ENCODE results near the gene MAN1C1. TPM values are rescaled to one million over a fixed set of nuclear protein-coding genes. Genes with fewer than 3 reads are reported as not detected.

The MAN1C1 gene
- total RNA-seq, 1 donor from 2014 or later, result 20.4 TPM

GRCh38 chr1:25569597-25570396 lies 46.8 kb upstream of the MAN1C1 start:
- ATAC-seq, result no peak
- Histone ChIP-seq H3K4me1 (peaks cover 48% of the 10 kb centered on the region), H3K9me3 (no peaks in the 10 kb centered on the region), H3K4me3 (no peak overlapping the region), H3K27me3 (ENCODE audit: low read depth) (no peaks in the 10 kb centered on the region), H3K36me3 (peaks cover 12% of the 10 kb centered on the region), H3K27ac (no peak overlapping the region)
- no peak for DNase-seq
- intact Hi-C loops (cut with DNase I), result no loop called here
- TF ChIP-seq, protein P1, sequence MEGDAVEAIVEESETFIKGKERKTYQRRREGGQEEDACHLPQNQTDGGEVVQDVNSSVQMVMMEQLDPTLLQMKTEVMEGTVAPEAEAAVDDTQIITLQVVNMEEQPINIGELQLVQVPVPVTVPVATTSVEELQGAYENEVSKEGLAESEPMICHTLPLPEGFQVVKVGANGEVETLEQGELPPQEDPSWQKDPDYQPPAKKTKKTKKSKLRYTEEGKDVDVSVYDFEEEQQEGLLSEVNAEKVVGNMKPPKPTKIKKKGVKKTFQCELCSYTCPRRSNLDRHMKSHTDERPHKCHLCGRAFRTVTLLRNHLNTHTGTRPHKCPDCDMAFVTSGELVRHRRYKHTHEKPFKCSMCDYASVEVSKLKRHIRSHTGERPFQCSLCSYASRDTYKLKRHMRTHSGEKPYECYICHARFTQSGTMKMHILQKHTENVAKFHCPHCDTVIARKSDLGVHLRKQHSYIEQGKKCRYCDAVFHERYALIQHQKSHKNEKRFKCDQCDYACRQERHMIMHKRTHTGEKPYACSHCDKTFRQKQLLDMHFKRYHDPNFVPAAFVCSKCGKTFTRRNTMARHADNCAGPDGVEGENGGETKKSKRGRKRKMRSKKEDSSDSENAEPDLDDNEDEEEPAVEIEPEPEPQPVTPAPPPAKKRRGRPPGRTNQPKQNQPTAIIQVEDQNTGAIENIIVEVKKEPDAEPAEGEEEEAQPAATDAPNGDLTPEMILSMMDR (IDR thresholded peaks at IDR 0.05), result no peak

GRCh38 chr1:25570798-25571521 lies 45.6 kb upstream of the MAN1C1 start:
- TF ChIP-seq, protein P1 (IDR thresholded peaks at IDR 0.05), result no peak
- Histone ChIP-seq H3K4me1 (peaks cover 42% of the 10 kb centered on the region), H3K36me3 (peaks cover 2% of the 10 kb centered on the region), H3K9me3 (no peaks in the 10 kb centered on the region), H3K4me3 (no peak overlapping the region), H3K27ac (no peak overlapping the region), H3K27me3 (ENCODE audit: low read depth) (no peaks in the 10 kb centered on the region)
- ATAC-seq (no peak), DNase-seq (no peak)
- intact Hi-C loops (cut with DNase I), result no loop called here

- H3K4me1 ChIP-seq, result peaks cover 37% of the 10 kb centered on the region
- TF ChIP-seq, protein P1 (IDR thresholded peaks at IDR 0.05), result no peak
- H3K9me3 ChIP-seq, result no peaks in the 10 kb centered on the region
- H3K4me3 ChIP-seq, result no peak overlapping the region
- no peak for DNase-seq
- ATAC-seq, result no peak
- no peaks in the 10 kb centered on the region for H3K36me3 ChIP-seq
- intact Hi-C loops (cut with DNase I), result no loop called here
- no peak overlapping the region for H3K27ac ChIP-seq
- H3K27me3 ChIP-seq (ENCODE audit: low read depth), result no peaks in the 10 kb centered on the region
Measured at GRCh38 chr1:25571522-25571970, 45.0 kb upstream of the MAN1C1 start.

GRCh38 chr1:25572107-25572506 lies 44.5 kb upstream of the MAN1C1 start:
- Histone ChIP-seq H3K27me3 (ENCODE audit: low read depth) (no peaks in the 10 kb centered on the region), H3K4me3 (no peak overlapping the region), H3K36me3 (no peaks in the 10 kb centered on the region), H3K27ac (no peak overlapping the region), H3K9me3 (no peaks in the 10 kb centered on the region), H3K4me1 (peaks cover 32% of the 10 kb centered on the region)
- ATAC-seq (no peak), DNase-seq (no peak)
- TF ChIP-seq, protein P1 (IDR thresholded peaks at IDR 0.05), result no peak
- intact Hi-C loops (cut with DNase I), result no loop called here

DNA sequence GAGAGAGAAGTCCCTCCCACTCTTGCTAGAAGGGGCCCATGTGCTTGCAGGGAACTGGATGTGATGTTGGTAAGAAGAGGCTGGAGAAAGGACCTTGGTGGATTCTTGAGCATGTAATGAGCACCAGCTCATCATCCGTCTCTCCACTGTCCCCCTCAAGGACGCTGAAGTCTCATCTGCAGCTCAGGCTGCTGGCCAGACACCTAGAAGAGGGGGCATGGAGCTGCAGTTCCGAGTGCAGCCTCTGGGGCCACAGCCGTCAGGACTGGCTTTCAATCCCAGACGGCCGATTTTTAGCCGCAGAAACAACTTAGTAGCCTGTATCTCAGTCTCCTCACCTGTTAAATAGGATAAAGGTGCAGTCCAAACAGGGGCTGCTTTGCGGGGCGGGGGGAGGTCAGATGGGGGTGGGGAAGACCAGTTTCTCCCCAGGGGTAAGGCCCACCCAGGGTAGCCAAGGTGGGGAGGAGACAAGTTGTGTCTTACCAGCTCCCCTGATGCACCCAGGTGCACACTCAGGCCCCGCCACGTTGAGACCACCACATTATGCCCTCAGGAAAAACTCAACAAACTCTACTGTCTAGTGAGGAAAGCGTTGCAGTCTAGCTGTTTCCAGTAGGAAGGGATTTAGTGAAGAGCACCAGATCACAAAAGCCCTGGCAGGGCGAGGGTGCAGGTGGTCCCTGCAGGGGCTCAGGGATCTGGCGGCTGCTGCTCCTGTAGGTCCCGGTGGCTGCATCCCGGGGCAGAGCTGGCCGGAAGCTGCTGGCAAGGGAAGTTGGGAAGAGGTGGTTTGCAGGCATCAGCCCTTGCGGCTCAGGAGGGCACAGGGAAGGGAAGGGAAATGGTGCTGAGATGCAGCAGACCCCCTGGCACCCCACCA lies 43.6 kb upstream of the MAN1C1 start:
- H3K4me1 ChIP-seq, result peaks cover 23% of the 10 kb centered on the region
- no peaks in the 10 kb centered on the region for H3K27me3 ChIP-seq (ENCODE audit: low read depth)
- TF ChIP-seq, protein P1 (IDR thresholded peaks at IDR 0.05), result peak; percentile 72
- DNase-seq, result no peak
- H3K9me3 ChIP-seq, result no peaks in the 10 kb centered on the region
- ATAC-seq, result peak; percentile 53 to 69
- H3K36me3 ChIP-seq, result no peaks in the 10 kb centered on the region
- no peak overlapping the region for H3K27ac ChIP-seq
- no peak overlapping the region for H3K4me3 ChIP-seq
- intact Hi-C loops (cut with DNase I), result no loop called here
